IMR-90 (cell line): ENCODE results near the gene ATP6V0A4. TPM values are rescaled to one million over a fixed set of nuclear protein-coding genes. Genes with fewer than 3 reads are reported as not detected.

ENCODE experiments used
- ATAC-seq: fragments of 200-7000 bp; cut with Tn5 transposase; 2 replicates; pipeline ENCODE4 v1.9.1; 2020; ENCODE audit warnings: low read depth, mild to moderate bottlenecking, moderate library complexity
- BruUV-seq: library from RNA; stranded (reverse); fragments of 400-500 nt; replicated peaks from 2 replicates; lab custom pipeline; 2021; lab: Mats Ljungman, UMichigan
- CTCF ChIA-PET: fragments of 300-600 bp; formaldehyde crosslinking; extraction: SDS; loops from one replicate; lab custom pipeline; 2021; ENCODE audit warnings: antibody characterized with exemption; lab: Yijun Ruan, JAX
- POLR2A ChIA-PET: fragments of 300-600 bp; sonication (Branson Sonifier 250); formaldehyde crosslinking; loops from one replicate; lab custom pipeline; 2022; ENCODE audit warnings: antibody characterized with exemption; ENCODE audit not compliant: unreplicated experiment; lab: Charles Lee
- DNase-seq: peaks from one replicate; pipeline ENCODE4 v3.0.0; 2013
- H2AFZ ChIP-seq: replicated peaks from 2 replicates; pipeline ENCODE3; 2013; ENCODE audit warnings: low read length, mild to moderate bottlenecking; ENCODE audit not compliant: poor library complexity
- H2AK5ac ChIP-seq: 2 replicates; pipeline ENCODE4 v1.6.1; 2013; ENCODE audit warnings: low read depth, low read length, inconsistent platforms
- H2AK9ac ChIP-seq: replicated peaks from 2 replicates; pipeline ENCODE3; 2013; ENCODE audit warnings: mild to moderate bottlenecking, low read depth, low read length, moderate library complexity; ENCODE audit not compliant: poor library complexity
- H2BK120ac ChIP-seq: 2 replicates; pipeline ENCODE4 v1.6.1; 2013; ENCODE audit warnings: low read depth, low read length, inconsistent platforms
- H2BK15ac ChIP-seq: 3 replicates; pipeline ENCODE4 v1.6.1; 2013; ENCODE audit warnings: low read depth, low read length, inconsistent platforms
- H2BK20ac ChIP-seq: 2 replicates; pipeline ENCODE4 v1.6.1; 2013; ENCODE audit warnings: low read depth, mild to moderate bottlenecking, inconsistent platforms, low read length, moderate library complexity
- H2BK5ac ChIP-seq: 2 replicates; pipeline ENCODE4 v1.6.1; 2013; ENCODE audit warnings: mild to moderate bottlenecking, low read depth, low read length, inconsistent platforms; ENCODE audit not compliant: poor library complexity, severe bottlenecking
- H3K14ac ChIP-seq: replicated peaks from 2 replicates; pipeline ENCODE4 v1.6.1; 2013; ENCODE audit warnings: low read depth, low read length, inconsistent platforms
- H3K18ac ChIP-seq: 2 replicates; pipeline ENCODE4 v1.6.1; 2013; ENCODE audit warnings: low read depth, low read length, control low read depth
- H3K23ac ChIP-seq: 2 replicates; pipeline ENCODE4 v1.6.1; 2013; ENCODE audit warnings: low read depth, low read length, inconsistent platforms
- H3K27ac ChIP-seq: 2 replicates; pipeline ENCODE4 v1.5.1; 2013; ENCODE audit warnings: mild to moderate bottlenecking, control low read depth, low read length; ENCODE audit not compliant: insufficient read depth
- H3K27me3 ChIP-seq: 2 replicates; pipeline ENCODE4 v1.6.1; 2013; ENCODE audit warnings: low read length; ENCODE audit not compliant: control insufficient read depth, insufficient read depth
- H3K36me3 ChIP-seq: 2 replicates; pipeline ENCODE4 v1.6.1; 2013; ENCODE audit warnings: low read length, mixed read lengths; ENCODE audit not compliant: control insufficient read depth, insufficient read depth
- H3K4ac ChIP-seq: 2 replicates; pipeline ENCODE4 v1.6.1; 2013; ENCODE audit warnings: low read depth, low read length, inconsistent platforms
- H3K4me1 ChIP-seq: 2 replicates; pipeline ENCODE4 v1.6.1; 2013; ENCODE audit warnings: low read length, mixed read lengths; ENCODE audit not compliant: control insufficient read depth, insufficient read depth
- H3K4me2 ChIP-seq: 2 replicates; pipeline ENCODE4 v1.6.1; 2013; ENCODE audit warnings: low read depth, mild to moderate bottlenecking, control low read depth, low read length, moderate library complexity
- H3K4me3 ChIP-seq: 2 replicates; pipeline ENCODE4 v1.5.1; 2013; ENCODE audit warnings: low read depth, mild to moderate bottlenecking, control low read depth, low read length, moderate library complexity; ENCODE audit not compliant: insufficient read depth
- H3K56ac ChIP-seq: 2 replicates; pipeline ENCODE4 v1.6.1; 2013; ENCODE audit warnings: low read length, inconsistent platforms; ENCODE audit not compliant: insufficient read depth; ENCODE audit errors: extremely low read depth
- H3K79me1 ChIP-seq, 2 experiments: 2 replicates each; pipeline ENCODE4 v1.6.1; 2013; ENCODE audit warnings: low read length in 2 of 2, inconsistent platforms in 1 of 2, low read depth in 1 of 2
- H3K9ac ChIP-seq: 2 replicates; pipeline ENCODE4 v1.6.1; 2013; ENCODE audit warnings: low read depth, low read length, control low read depth
- H3K9me1 ChIP-seq: 2 replicates; pipeline ENCODE4 v1.6.1; 2013; ENCODE audit warnings: low read length, inconsistent platforms; ENCODE audit not compliant: insufficient read depth
- H3K9me3 ChIP-seq: 2 replicates; pipeline ENCODE4 v1.6.1; 2013; ENCODE audit warnings: low read length; ENCODE audit not compliant: control insufficient read depth, insufficient read depth
- H4K20me1 ChIP-seq: 2 replicates; pipeline ENCODE4 v1.6.1; 2013; ENCODE audit warnings: low read length, inconsistent platforms; ENCODE audit not compliant: insufficient read depth
- H4K5ac ChIP-seq: 2 replicates; pipeline ENCODE4 v1.6.1; 2013; ENCODE audit warnings: mild to moderate bottlenecking, low read depth, low read length, control low read depth
- H4K8ac ChIP-seq, 2 experiments: 2 replicates each; pipeline ENCODE4 v1.6.1; 2013; ENCODE audit warnings: low read depth in 2 of 2, low read length in 2 of 2, control low read depth in 1 of 2, inconsistent platforms in 1 of 2
- H4K91ac ChIP-seq: 2 replicates; pipeline ENCODE4 v1.6.1; 2013; ENCODE audit warnings: low read depth, low read length, inconsistent platforms; ENCODE audit not compliant: insufficient read depth
- BHLHE40 ChIP-seq: fragments of 150-350 bp; IDR thresholded peaks from 2 replicates; pipeline ENCODE4 v1.6.1; 2016; ENCODE audit warnings: mild to moderate bottlenecking, low read depth, low read length
- CEBPB ChIP-seq: IDR thresholded peaks from 2 replicates; pipeline ENCODE4 v1.6.1; 2012; ENCODE audit warnings: low read depth, low read length, improper control_type of control experiment
- CHD1 ChIP-seq: IDR thresholded peaks from 2 replicates; pipeline ENCODE4 v1.6.1; 2012; ENCODE audit warnings: low read depth, low read length, improper control_type of control experiment
- FOS ChIP-seq: fragments of 150-350 bp; IDR thresholded peaks from 2 replicates; pipeline ENCODE4 v1.6.1; 2016; ENCODE audit warnings: low read depth, low read length
- MAFK ChIP-seq: IDR thresholded peaks from 2 replicates; pipeline ENCODE4 v1.6.1; 2012; ENCODE audit warnings: low read depth, low read length, improper control_type of control experiment
- MXI1 ChIP-seq: IDR thresholded peaks from 2 replicates; pipeline ENCODE4 v1.6.1; 2012; ENCODE audit warnings: low read depth, mild to moderate bottlenecking, low read length, moderate library complexity, borderline replicate concordance
- NFE2L2 ChIP-seq: fragments of 150-350 bp; IDR thresholded peaks from 2 replicates; pipeline ENCODE4 v1.6.1; 2016; ENCODE audit warnings: low read depth, mild to moderate bottlenecking, low read length
- RAD21 ChIP-seq: IDR thresholded peaks from 2 replicates; pipeline ENCODE4 v1.6.1; 2012; ENCODE audit warnings: low read length, improper control_type of control experiment
- RCOR1 ChIP-seq: IDR thresholded peaks from 2 replicates; pipeline ENCODE4 v1.6.1; 2012; ENCODE audit warnings: mild to moderate bottlenecking, low read length, improper control_type of control experiment; ENCODE audit not compliant: insufficient replicate concordance
- RFX5 ChIP-seq: IDR thresholded peaks from 2 replicates; pipeline ENCODE4 v1.8.0; 2012; ENCODE audit warnings: low read depth, mild to moderate bottlenecking, low read length, moderate library complexity
- SMC3 ChIP-seq: fragments of 150-350 bp; IDR thresholded peaks from 2 replicates; pipeline ENCODE4 v1.6.1; 2016; ENCODE audit warnings: low read depth, mild to moderate bottlenecking, antibody characterized with exemption, low read length, moderate library complexity
- WGBS, 2 experiments: methylation state at CpG; one replicate each; pipeline versions ENCODE4 v1.1.5 to v1.1.7; 2013; ENCODE audit warnings: missing lambda C conversion rate in 2 of 2; ENCODE audit not compliant: insufficient read length in 1 of 2; ENCODE audit errors: extremely low coverage in 2 of 2; 5-methylcytosine and 5-hydroxymethylcytosine counted together
- dilution Hi-C: fragments of 300-500 bp; cut with HindIII; formaldehyde crosslinking; loops from one replicate; pipeline ENCODE4 v1.14.3; 2018; ENCODE audit warnings: low sequenced_read_pairs; ENCODE audit not compliant: unreplicated experiment
- in situ Hi-C: fragments of 300-500 bp; cut with MboI; formaldehyde crosslinking; loops from 3 replicates; pipeline ENCODE4 v1.14.3; 2019; ENCODE audit warnings: low sequenced_read_pairs, inconsistent platforms, mixed read lengths
- intact Hi-C: fragments of 100-400 bp; cut with micrococcal nuclease; formaldehyde crosslinking; loops from 2 replicates; pipeline ENCODE4 v1.10.0; 2022
- polyA plus RNA-seq, 3 experiments: library from polyadenylated mRNA; depleted of rRNA; stranded (reverse); fragments of >200 nt; gene quantifications; 2 replicates each; pipeline ENCODE4 v1.2.3, GENCODE V29; 2012; ENCODE audit warnings: low replicate concordance in 1 of 3
- total RNA-seq: library from RNA; depleted of rRNA; stranded (reverse); fragments of >200 nt; gene quantifications from 2 replicates; pipeline ENCODE4 v1.2.3, GENCODE V29; 2012
- TF ChIP-seq, protein P1 (sequence below): conservative IDR thresholded peaks from 2 replicates; pipeline ENCODE4 v1.5.1; 2012; ENCODE audit warnings: mild to moderate bottlenecking, low read depth, low read length, improper control_type of control experiment
- TF ChIP-seq, protein P2 (sequence below): fragments of 150-350 bp; IDR thresholded peaks from 2 replicates; pipeline ENCODE4 v1.6.1; 2017; ENCODE audit warnings: mild to moderate bottlenecking, antibody characterized with exemption, low read length, low read depth

The ATP6V0A4 gene
- total and polyA plus RNA-seq, 2 of the 4 experiments (the other 2 are of a cell fraction): 0.05 to 0.18 TPM

DNA sequence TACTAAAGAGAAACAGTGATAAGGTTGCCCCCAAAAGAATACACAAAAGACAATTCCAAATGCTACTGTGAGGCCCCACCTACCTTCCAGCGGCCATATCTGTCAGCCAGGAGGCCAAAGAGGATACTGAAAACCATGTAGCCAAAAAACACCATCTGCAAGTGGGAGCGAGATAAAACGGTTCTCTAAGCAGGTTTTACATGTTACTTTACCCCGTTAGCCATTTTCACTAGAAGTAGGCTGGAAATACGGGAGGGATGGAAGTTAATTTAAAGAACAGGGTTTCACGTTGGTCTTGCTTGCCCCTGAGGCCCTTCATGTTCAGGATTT is 135.0 kb downstream of the ATP6V0A4 start:
- POLR2A ChIA-PET: interaction anchor here (0.6 kb wide), 1 partner anchor 503 kb away, joined by 4 read pairs; no protein-coding TSS in a partner anchor
- dilution Hi-C loops: no loop called here
- no peak overlapping the region for H3K18ac ChIP-seq
- H4K20me1 ChIP-seq: no peaks in the 10 kb centered on the region
- no peaks in the 10 kb centered on the region; the same call in 1 of the 2 replicates for H3K9me3 ChIP-seq
- no peak for TF ChIP-seq RCOR1
- TF ChIP-seq CEBPB: no peak
- TF ChIP-seq, protein P1, sequence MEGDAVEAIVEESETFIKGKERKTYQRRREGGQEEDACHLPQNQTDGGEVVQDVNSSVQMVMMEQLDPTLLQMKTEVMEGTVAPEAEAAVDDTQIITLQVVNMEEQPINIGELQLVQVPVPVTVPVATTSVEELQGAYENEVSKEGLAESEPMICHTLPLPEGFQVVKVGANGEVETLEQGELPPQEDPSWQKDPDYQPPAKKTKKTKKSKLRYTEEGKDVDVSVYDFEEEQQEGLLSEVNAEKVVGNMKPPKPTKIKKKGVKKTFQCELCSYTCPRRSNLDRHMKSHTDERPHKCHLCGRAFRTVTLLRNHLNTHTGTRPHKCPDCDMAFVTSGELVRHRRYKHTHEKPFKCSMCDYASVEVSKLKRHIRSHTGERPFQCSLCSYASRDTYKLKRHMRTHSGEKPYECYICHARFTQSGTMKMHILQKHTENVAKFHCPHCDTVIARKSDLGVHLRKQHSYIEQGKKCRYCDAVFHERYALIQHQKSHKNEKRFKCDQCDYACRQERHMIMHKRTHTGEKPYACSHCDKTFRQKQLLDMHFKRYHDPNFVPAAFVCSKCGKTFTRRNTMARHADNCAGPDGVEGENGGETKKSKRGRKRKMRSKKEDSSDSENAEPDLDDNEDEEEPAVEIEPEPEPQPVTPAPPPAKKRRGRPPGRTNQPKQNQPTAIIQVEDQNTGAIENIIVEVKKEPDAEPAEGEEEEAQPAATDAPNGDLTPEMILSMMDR: no peak
- no peak for TF ChIP-seq FOS
- TF ChIP-seq RAD21: no peak
- TF ChIP-seq, protein P2, sequence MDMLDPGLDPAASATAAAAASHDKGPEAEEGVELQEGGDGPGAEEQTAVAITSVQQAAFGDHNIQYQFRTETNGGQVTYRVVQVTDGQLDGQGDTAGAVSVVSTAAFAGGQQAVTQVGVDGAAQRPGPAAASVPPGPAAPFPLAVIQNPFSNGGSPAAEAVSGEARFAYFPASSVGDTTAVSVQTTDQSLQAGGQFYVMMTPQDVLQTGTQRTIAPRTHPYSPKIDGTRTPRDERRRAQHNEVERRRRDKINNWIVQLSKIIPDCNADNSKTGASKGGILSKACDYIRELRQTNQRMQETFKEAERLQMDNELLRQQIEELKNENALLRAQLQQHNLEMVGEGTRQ: no peak
- TF ChIP-seq BHLHE40: no peak
- TF ChIP-seq MXI1: no peak
- TF ChIP-seq MAFK: no peak
- TF ChIP-seq RFX5: no peak
- no peak for TF ChIP-seq NFE2L2
- TF ChIP-seq SMC3: no peak
- no peak for TF ChIP-seq CHD1
- H2BK20ac ChIP-seq: no peak overlapping the region
- H4K8ac ChIP-seq: no peak overlapping the region
- no peak overlapping the region for H2AK9ac ChIP-seq
- no peak overlapping the region for H2AFZ ChIP-seq
- no peak overlapping the region for H3K23ac ChIP-seq
- H3K9me1 ChIP-seq: no peaks in the 10 kb centered on the region
- CTCF ChIA-PET: no interaction called here
- intact Hi-C loops: no loop called here
- H3K4me2 ChIP-seq: no peak overlapping the region
- no peak overlapping the region for H2BK5ac ChIP-seq
- H3K4me3 ChIP-seq: no peak overlapping the region
- H3K4ac ChIP-seq: no peak overlapping the region
- no TSS peak for BruUV-seq
- no peaks in the 10 kb centered on the region for H3K4me1 ChIP-seq
- no peak overlapping the region for H2BK15ac ChIP-seq
- no peak overlapping the region for H4K5ac ChIP-seq
- H4K91ac ChIP-seq: no peak overlapping the region
- no peaks in the 10 kb centered on the region for H3K27me3 ChIP-seq
- WGBS, 2 experiments: no CpG with 5 or more reads among the region's 6 CpGs
- DNase-seq: no peak
- in situ Hi-C loops: no loop called here
- no peak overlapping the region for H2BK120ac ChIP-seq
- H3K36me3 ChIP-seq: no peaks in the 10 kb centered on the region
- no peak for ATAC-seq
- no peak overlapping the region for H2AK5ac ChIP-seq
- H3K56ac ChIP-seq: no peak overlapping the region
- no peaks in the 10 kb centered on the region for H3K79me1 ChIP-seq
- H3K27ac ChIP-seq: no peak overlapping the region
- H3K14ac ChIP-seq: no peak overlapping the region
- H3K9ac ChIP-seq: no peak overlapping the region
